Duodenal mucosa (tissue), 2 donors: Measurements from ENCODE around the gene SRSF7.
"Not testable (repeated sequence)": the region's sequence is repeated elsewhere in the genome, so short reads cannot be mapped to it uniquely, and the experiment has no call there.

ENCODE experiments used
- H3K27ac ChIP-seq: one replicate; pipeline ENCODE4 v1.7.0; 2013; ENCODE audit warnings: low read depth, low read length
- H3K27me3 ChIP-seq, 2 donors: one replicate each; pipeline ENCODE4 v1.7.0; 2013; ENCODE audit warnings: low read length in 2 of 2, control low read depth in 1 of 2; ENCODE audit not compliant: insufficient read depth in 2 of 2, control insufficient read depth in 1 of 2
- H3K36me3 ChIP-seq, 2 donors: one replicate each; pipeline ENCODE4 v1.7.0; 2013; ENCODE audit warnings: low read length in 2 of 2, control low read depth in 1 of 2; ENCODE audit not compliant: insufficient read depth in 2 of 2, control insufficient read depth in 1 of 2
- H3K4me1 ChIP-seq, 2 donors: one replicate each; pipeline ENCODE4 v1.7.0; 2013; ENCODE audit warnings: low read length in 2 of 2, control low read depth in 1 of 2; ENCODE audit not compliant: insufficient read depth in 2 of 2, control insufficient read depth in 1 of 2
- H3K4me3 ChIP-seq, 2 donors: one replicate each; pipeline ENCODE4 v1.7.0; 2013; ENCODE audit warnings: low read length in 2 of 2, low read depth in 1 of 2
- H3K9ac ChIP-seq, 2 donors: one replicate each; pipeline ENCODE4 v1.7.0; 2013; ENCODE audit warnings: low read length in 2 of 2, low read depth in 1 of 2
- H3K9me3 ChIP-seq, 2 donors: one replicate each; pipeline ENCODE4 v1.7.0; 2013; ENCODE audit warnings: low read length in 2 of 2, control low read depth in 1 of 2; ENCODE audit not compliant: control insufficient read depth in 1 of 2

SRSF7 gene

GRCh38 chr2:38747007-38747424 is 4.1 kb downstream of the SRSF7 start:
- Histone ChIP-seq H3K27ac (peak overlapping the region; percentile 24), H3K4me3 (peak overlapping the region; percentile 33 to 34), H3K4me1 (peaks cover 42 to 47% of the 10 kb centered on the region in 2 donors), H3K9me3 (peaks cover 0 to 2% of the 10 kb centered on the region in 2 donors), H3K27me3 (no peaks in the 10 kb centered on the region), H3K36me3 (peaks cover 49 to 56% of the 10 kb centered on the region in 2 donors), H3K9ac (peak overlapping the region; percentile 1 to 95)

- Histone ChIP-seq H3K9me3 (no peaks in the 10 kb centered on the region), H3K4me3 (no peak overlapping the region), H3K27me3 (no peaks in the 10 kb centered on the region), H3K9ac (no peak overlapping the region), H3K27ac (no peak overlapping the region), H3K4me1 (peaks cover 39 to 52% of the 10 kb centered on the region in 2 donors), H3K36me3 (peaks cover 49 to 61% of the 10 kb centered on the region in 2 donors)
Observed at GRCh38 chr2:38745267-38745666, 5.9 kb downstream of the SRSF7 start.

- Histone ChIP-seq H3K9me3 (no peaks in the 10 kb centered on the region), H3K27me3 (no peaks in the 10 kb centered on the region), H3K4me1 (peaks cover 36 to 52% of the 10 kb centered on the region in 2 donors), H3K9ac (no peak overlapping the region), H3K27ac (no peak overlapping the region), H3K4me3 (no peak overlapping the region), H3K36me3 (peaks cover 49 to 61% of the 10 kb centered on the region in 2 donors)
Observed at GRCh38 chr2:38744399-38744780, 6.8 kb downstream of the SRSF7 start.

- Histone ChIP-seq H3K9ac (no peak overlapping the region), H3K9me3 (no peaks in the 10 kb centered on the region), H3K4me1 (peaks cover 35 to 48% of the 10 kb centered on the region in 2 donors), H3K4me3 (no peak overlapping the region), H3K27ac (no peak overlapping the region), H3K27me3 (no peaks in the 10 kb centered on the region), H3K36me3 (peaks cover 46 to 58% of the 10 kb centered on the region in 2 donors)
Observed at GRCh38 chr2:38743672-38744398, 7.3 kb downstream of the SRSF7 start.

GRCh38 chr2:38742797-38743559 is 8.2 kb downstream of the SRSF7 start:
- no peaks in the 10 kb centered on the region for H3K27me3 ChIP-seq
- H3K9me3 ChIP-seq, result no peaks in the 10 kb centered on the region
- H3K4me3 ChIP-seq, result no peak overlapping the region
- peaks cover 29 to 41% of the 10 kb centered on the region in 2 donors for H3K4me1 ChIP-seq
- H3K27ac ChIP-seq, result no peak overlapping the region
- H3K36me3 ChIP-seq, result peaks cover 37 to 52% of the 10 kb centered on the region in 2 donors
- no peak overlapping the region for H3K9ac ChIP-seq

GRCh38 chr2:38740851-38741731 is 10.1 kb downstream of the SRSF7 start:
- Histone ChIP-seq H3K9me3 (no peaks in the 10 kb centered on the region), H3K9ac (no peak overlapping the region), H3K36me3 (peaks cover 18 to 42% of the 10 kb centered on the region in 2 donors), H3K27ac (no peak overlapping the region), H3K27me3 (no peaks in the 10 kb centered on the region), H3K4me3 (no peak overlapping the region), H3K4me1 (peaks cover 15 to 29% of the 10 kb centered on the region in 2 donors)

- Histone ChIP-seq H3K27me3 (no peaks in the 10 kb centered on the region), H3K36me3 (peaks cover 6 to 26% of the 10 kb centered on the region in 2 donors), H3K9ac (no peak overlapping the region), H3K4me1 (peaks cover 27 to 33% of the 10 kb centered on the region in 2 donors), H3K4me3 (no peak overlapping the region), H3K9me3 (no peaks in the 10 kb centered on the region), H3K27ac (no peak overlapping the region)
Observed at GRCh38 chr2:38739524-38739923, 11.6 kb downstream of the SRSF7 start.

GRCh38 chr2:38737925-38738324 is 13.2 kb downstream of the SRSF7 start:
- Histone ChIP-seq H3K4me3 (no peak overlapping the region), H3K36me3 (peaks cover 3 to 26% of the 10 kb centered on the region in 2 donors), H3K27me3 (no peaks in the 10 kb centered on the region), H3K9me3 (no peaks in the 10 kb centered on the region), H3K27ac (peak overlapping the region; percentile 46), H3K4me1 (peaks cover 30 to 44% of the 10 kb centered on the region in 2 donors), H3K9ac (peak overlapping the region in 1 of 2 donors; percentile 15)

- H3K9me3 ChIP-seq, H3K27me3 ChIP-seq, H3K4me3 ChIP-seq, H3K27ac ChIP-seq: not testable (repeated sequence)
- Histone ChIP-seq H3K9ac (peak overlapping the region in 1 of 2 donors; percentile 15), H3K4me1 (peaks cover 26 to 40% of the 10 kb centered on the region in 2 donors), H3K36me3 (peaks cover 3 to 30% of the 10 kb centered on the region in 2 donors)
Observed at GRCh38 chr2:38737000-38737698, 14.0 kb downstream of the SRSF7 start.
